Vagina (tissue), 2 donors: Measurements from ENCODE around the gene CATSPERE. TPM values are rescaled to one million over a fixed set of nuclear protein-coding genes. Genes with fewer than 3 reads are reported as not detected.

Source experiments
- DNase-seq, 2 donors: peaks; one replicate each; pipeline ENCODE4 v3.0.0-alpha.2; 2017; ENCODE audit errors: extremely low spot score in 2 of 2
- H3K27ac ChIP-seq: fragments of 200-600 bp; sonication (generic); one replicate; pipeline ENCODE4 v1.5.1; 2019
- H3K27me3 ChIP-seq: fragments of 200-600 bp; sonication (generic); one replicate; pipeline ENCODE4 v1.5.1; 2019
- H3K36me3 ChIP-seq, 2 donors: fragments of 200-600 bp; sonication (generic); one replicate each; pipeline ENCODE4 v1.5.1; 2017 to 2019
- H3K4me1 ChIP-seq: fragments of 200-600 bp; sonication (generic); one replicate; pipeline ENCODE4 v1.5.1; 2019
- H3K4me3 ChIP-seq, 2 donors: fragments of 200-600 bp; sonication (generic); 1 replicate in 1 of 2; 2 replicates in 1 of 2; pipeline ENCODE4 v1.5.1; 2016 to 2019
- H3K9me3 ChIP-seq: fragments of 200-600 bp; sonication (generic); one replicate; pipeline ENCODE4 v1.5.1; 2019
- CTCF ChIP-seq, 3 experiments: fragments of 450-650 bp in 2 of 3; fragments of 200-600 bp in 1 of 3; sonication (generic) in 1 of 3; IDR thresholded peaks; one replicate each; pipeline ENCODE4 v1.5.1; 2017 to 2019; ENCODE audit warnings: antibody characterized with exemption in 3 of 3, mild to moderate bottlenecking in 2 of 3, moderate library complexity in 2 of 3
- POLR2A ChIP-seq, 2 donors: fragments of 450-650 bp; IDR thresholded peaks; one replicate each; pipeline ENCODE4 v1.6.1; 2017; ENCODE audit warnings: antibody characterized with exemption in 2 of 2, mild to moderate bottlenecking in 2 of 2, moderate library complexity in 2 of 2
- POLR2AphosphoS5 ChIP-seq, 2 donors: sonication (generic); formaldehyde crosslinking; IDR thresholded peaks; one replicate each; pipeline ENCODE4 v1.9.0; 2017; ENCODE audit warnings: antibody characterized with exemption in 2 of 2, mild to moderate bottlenecking in 2 of 2, low read depth in 1 of 2; ENCODE audit not compliant: insufficient read depth in 1 of 2
- intact Hi-C: fragments of 100-400 bp; cut with DNase I; formaldehyde crosslinking; loops from one replicate; pipeline ENCODE4 v1.15.1; 2023
- total RNA-seq: library from RNA; depleted of rRNA; stranded (reverse); fragments of >200 nt; gene quantifications from one replicate; pipeline ENCODE4 v1.2.3, GENCODE V29; 2016

Gene CATSPERE
- total RNA-seq, 1 donor from 2014 or later = 0.98 TPM

DNA sequence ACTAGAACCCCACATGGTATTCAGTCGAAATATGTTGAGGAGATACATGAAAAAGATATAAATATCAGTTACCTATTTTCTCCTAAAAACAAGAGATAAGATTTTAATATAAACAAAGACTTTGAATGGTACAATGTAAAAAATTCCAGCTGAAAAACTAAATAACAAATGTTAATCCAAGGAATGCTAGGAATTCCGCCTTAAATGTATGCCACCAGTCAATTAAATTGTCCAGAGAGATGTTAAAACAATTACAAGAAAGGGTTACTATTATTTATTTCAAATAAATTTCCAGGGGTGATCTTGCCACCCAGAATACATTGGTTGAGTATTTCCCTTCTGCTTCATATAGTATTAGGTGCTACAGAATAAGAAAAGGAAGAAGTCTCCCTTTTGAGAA, 13.5 kb upstream of the CATSPERE start:
- TF ChIP-seq POLR2AphosphoS5 (IDR thresholded peaks at IDR 0.05; ENCODE audit: insufficient read depth in 1 of 2, low read depth in 1 of 2) (no peak), POLR2A (IDR thresholded peaks at IDR 0.05) (no peak)
- no peak for DNase-seq
- Histone ChIP-seq H3K27ac (no peak overlapping the region), H3K36me3 (no peaks in the 10 kb centered on the region), H3K4me1 (peaks cover 54% of the 10 kb centered on the region), H3K9me3 (no peaks in the 10 kb centered on the region), H3K27me3 (no peaks in the 10 kb centered on the region), H3K4me3 (no peak overlapping the region)
- intact Hi-C loops = no loop called here

DNA sequence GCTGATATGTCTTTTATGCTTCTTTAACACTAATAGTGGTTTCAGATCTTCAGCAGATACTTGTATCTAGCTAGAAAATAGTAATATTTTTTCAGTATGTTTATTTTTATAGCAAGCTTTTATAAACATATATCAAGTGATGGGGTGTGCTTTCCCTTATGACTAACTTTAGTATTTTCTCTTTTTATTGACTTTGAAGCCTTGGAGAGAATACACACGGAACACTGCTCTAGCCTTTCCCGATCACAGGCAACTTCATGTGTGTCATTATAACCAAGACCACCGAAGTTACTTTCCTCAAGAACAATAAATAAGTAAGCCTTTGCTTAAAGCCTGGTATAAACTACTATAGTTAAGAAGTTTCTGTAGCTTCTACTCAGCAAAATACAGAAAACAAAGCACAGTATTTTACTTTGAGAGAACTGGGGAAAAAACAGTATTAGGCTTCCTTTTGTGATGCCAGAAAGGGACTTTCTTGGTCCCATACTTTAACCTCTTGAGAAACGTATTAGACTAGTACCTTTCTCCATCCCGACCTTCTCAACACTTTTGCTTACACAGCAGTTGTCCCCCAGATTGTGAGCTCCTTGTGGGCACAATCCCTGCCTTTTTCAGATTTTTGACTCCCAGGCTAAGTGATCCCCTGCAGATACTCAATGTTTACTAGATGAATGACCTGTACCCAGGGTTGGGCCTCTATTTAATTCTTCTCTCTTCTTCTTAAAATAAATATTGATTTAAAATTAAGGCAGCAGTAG, 12.6 kb upstream of the CATSPERE start:
- intact Hi-C loops = no loop called here

DNA sequence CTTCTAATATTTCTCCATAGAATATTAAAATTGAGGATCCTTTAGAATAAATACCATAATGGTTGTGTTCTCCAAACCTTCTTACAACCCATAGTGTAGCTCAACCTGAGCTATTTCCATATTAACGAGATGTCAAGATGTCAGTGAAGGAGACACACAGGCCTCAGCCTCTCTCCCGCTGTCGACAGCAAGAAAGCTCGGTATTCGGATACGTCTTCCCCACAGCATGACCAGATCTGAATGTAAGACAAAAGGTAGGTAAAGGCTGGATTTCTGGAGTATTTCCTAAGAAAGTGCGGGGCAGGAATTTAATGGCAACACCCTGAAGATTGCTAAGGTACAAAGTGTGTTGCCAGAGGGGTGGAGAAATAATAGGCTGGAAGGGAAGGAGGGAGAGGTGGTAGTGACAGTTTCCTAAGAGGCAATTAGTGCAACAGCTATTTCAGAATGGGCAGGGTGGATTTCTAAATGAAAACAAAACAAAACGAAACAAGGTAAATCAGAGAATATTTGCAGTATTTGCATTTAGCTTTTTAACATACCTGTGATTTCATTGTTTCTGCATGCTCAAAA, 11.1 kb upstream of the CATSPERE start:
- DNase-seq = no peak
- TF ChIP-seq POLR2AphosphoS5 (IDR thresholded peaks at IDR 0.05; ENCODE audit: insufficient read depth in 1 of 2, low read depth in 1 of 2) (no peak), POLR2A (IDR thresholded peaks at IDR 0.05) (no peak), CTCF (IDR thresholded peaks at IDR 0.05) (no peak)
- H3K4me3 ChIP-seq = peak overlapping the region; percentile 79 to 99
- H3K4me1 ChIP-seq = peaks cover 49% of the 10 kb centered on the region
- H3K27me3 ChIP-seq = no peaks in the 10 kb centered on the region
- intact Hi-C loops = loop anchor here (5.0 kb wide), 1 partner anchor 403 kb away; no protein-coding TSS in a partner anchor
- H3K36me3 ChIP-seq = no peaks in the 10 kb centered on the region
- H3K9me3 ChIP-seq = no peaks in the 10 kb centered on the region
- H3K27ac ChIP-seq = peak overlapping the region; percentile 94

More for the DNA sequence above, 12.6 kb upstream of the CATSPERE start:
- Histone ChIP-seq H3K4me1 (peaks cover 56% of the 10 kb centered on the region), H3K4me3 (no peak overlapping the region), H3K27me3 (no peaks in the 10 kb centered on the region), H3K27ac (no peak overlapping the region), H3K36me3 (no peaks in the 10 kb centered on the region), H3K9me3 (no peaks in the 10 kb centered on the region)
- TF ChIP-seq POLR2AphosphoS5 (IDR thresholded peaks at IDR 0.05; ENCODE audit: insufficient read depth in 1 of 2, low read depth in 1 of 2) (no peak), CTCF (IDR thresholded peaks at IDR 0.05) (no peak), POLR2A (IDR thresholded peaks at IDR 0.05) (no peak)
- DNase-seq = no peak

GRCh38 chr1:244450597-244451538, 10.2 kb upstream of the CATSPERE start:
- H3K4me3 ChIP-seq = peak overlapping the region; percentile 79 to 99
- TF ChIP-seq POLR2A (IDR thresholded peaks at IDR 0.05) = no peak
- no peak for TF ChIP-seq CTCF (IDR thresholded peaks at IDR 0.05)
- no peak for TF ChIP-seq POLR2AphosphoS5 (IDR thresholded peaks at IDR 0.05; ENCODE audit: insufficient read depth in 1 of 2, low read depth in 1 of 2)
- H3K27ac ChIP-seq = peak overlapping the region; percentile 94
- no peaks in the 10 kb centered on the region for H3K9me3 ChIP-seq
- intact Hi-C loops = loop anchor here (5.0 kb wide), 1 partner anchor 404 kb away; no protein-coding TSS in a partner anchor
- peaks cover 41% of the 10 kb centered on the region for H3K4me1 ChIP-seq
- no peaks in the 10 kb centered on the region for H3K36me3 ChIP-seq
- DNase-seq = no peak
- H3K27me3 ChIP-seq = no peaks in the 10 kb centered on the region

- Histone ChIP-seq H3K36me3 (no peaks in the 10 kb centered on the region), H3K27me3 (no peaks in the 10 kb centered on the region), H3K4me1 (peaks cover 38% of the 10 kb centered on the region), H3K27ac (peak within 1 kb of the TSS; percentile 94), H3K4me3 (peak within 1 kb of the TSS; percentile 79 to 99), H3K9me3 (no peaks in the 10 kb centered on the region)
- TF ChIP-seq POLR2A (IDR thresholded peaks at IDR 0.05) = peak in 1 of 2 donors; percentile 70
- no peak for TF ChIP-seq CTCF (IDR thresholded peaks at IDR 0.05)
- peak in 1 of 2 donors; percentile 86 for TF ChIP-seq POLR2AphosphoS5 (IDR thresholded peaks at IDR 0.05; ENCODE audit: insufficient read depth in 1 of 2, low read depth in 1 of 2)
- peak in 1 of 2 donors; percentile 89 for DNase-seq
- intact Hi-C loops = loop anchor here (5.0 kb wide), 1 partner anchor 404 kb away; no protein-coding TSS in a partner anchor
Observed at GRCh38 chr1:244451539-244451950, 9.5 kb upstream of the CATSPERE start, which contains the start of gene ADSS2. TSS of gene ADSS2 (minus strand) at chr1:244451909. CDS start at chr1:244451817, 92 bp downstream.
